OCI-LY3 (cell line): ENCODE results near the gene CPM.

ENCODE experiments used
- EZH2phosphoT487 ChIP-seq: fragments of 200-600 bp; shearing (Covaris generic); IDR thresholded peaks from 2 replicates; pipeline ENCODE4 v1.6.1; 2018; ENCODE audit warnings: antibody characterized with exemption, mixed run types, low read depth
- TF ChIP-seq, protein P1 (sequence below): fragments of 200-600, 300-600 bp; sonication (generic); IDR thresholded peaks from 2 replicates; pipeline ENCODE4 v1.5.1; 2014; ENCODE audit warnings: antibody characterized with exemption, low read length, low read depth

DNA sequence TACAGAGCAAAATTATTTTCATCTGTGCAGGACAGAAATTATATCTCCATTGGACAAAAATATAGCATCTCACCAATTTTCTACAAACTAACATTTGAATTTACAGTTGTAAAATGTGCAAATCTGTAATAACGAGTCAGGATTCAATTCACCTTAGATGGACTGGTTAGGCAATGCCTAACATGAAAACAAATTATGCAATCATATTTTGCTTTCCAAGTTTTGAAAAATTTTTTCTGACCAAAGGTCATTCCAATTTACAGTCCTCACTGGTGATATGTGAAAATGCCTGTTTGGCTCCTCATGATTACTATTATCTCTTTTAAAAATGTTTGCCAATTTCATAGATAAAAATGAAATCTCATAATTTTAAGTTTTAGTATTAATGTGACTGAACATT is 6.5 kb upstream of the CPM start:
- TF ChIP-seq, protein P1, sequence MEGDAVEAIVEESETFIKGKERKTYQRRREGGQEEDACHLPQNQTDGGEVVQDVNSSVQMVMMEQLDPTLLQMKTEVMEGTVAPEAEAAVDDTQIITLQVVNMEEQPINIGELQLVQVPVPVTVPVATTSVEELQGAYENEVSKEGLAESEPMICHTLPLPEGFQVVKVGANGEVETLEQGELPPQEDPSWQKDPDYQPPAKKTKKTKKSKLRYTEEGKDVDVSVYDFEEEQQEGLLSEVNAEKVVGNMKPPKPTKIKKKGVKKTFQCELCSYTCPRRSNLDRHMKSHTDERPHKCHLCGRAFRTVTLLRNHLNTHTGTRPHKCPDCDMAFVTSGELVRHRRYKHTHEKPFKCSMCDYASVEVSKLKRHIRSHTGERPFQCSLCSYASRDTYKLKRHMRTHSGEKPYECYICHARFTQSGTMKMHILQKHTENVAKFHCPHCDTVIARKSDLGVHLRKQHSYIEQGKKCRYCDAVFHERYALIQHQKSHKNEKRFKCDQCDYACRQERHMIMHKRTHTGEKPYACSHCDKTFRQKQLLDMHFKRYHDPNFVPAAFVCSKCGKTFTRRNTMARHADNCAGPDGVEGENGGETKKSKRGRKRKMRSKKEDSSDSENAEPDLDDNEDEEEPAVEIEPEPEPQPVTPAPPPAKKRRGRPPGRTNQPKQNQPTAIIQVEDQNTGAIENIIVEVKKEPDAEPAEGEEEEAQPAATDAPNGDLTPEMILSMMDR: no peak
- TF ChIP-seq EZH2phosphoT487: no peak
